OCI-LY1 (cell line): ENCODE data around the gene KCNB1.

Experiments
- H2AFZ ChIP-seq: fragments of 200-600 bp; sonication (generic), shearing (Covaris generic); 2 replicates; pipeline ENCODE4 v1.6.0; 2014; ENCODE audit warnings: antibody characterized with exemption, mild to moderate bottlenecking, low read length
- H3F3A ChIP-seq: fragments of 200-600 bp; sonication (generic), shearing (Covaris generic); 2 replicates; pipeline ENCODE4 v1.6.0; 2014; ENCODE audit warnings: mild to moderate bottlenecking, antibody characterized with exemption, low read length, moderate library complexity; ENCODE audit not compliant: insufficient read depth
- H3K27ac ChIP-seq: fragments of 200-600 bp; sonication (generic); 2 replicates; pipeline ENCODE4 v1.5.1; 2014; ENCODE audit warnings: low read length, mixed run types, mild to moderate bottlenecking, low read depth; ENCODE audit not compliant: poor library complexity, severe bottlenecking
- H3K27me3 ChIP-seq: fragments of 200-600 bp; sonication (generic); 2 replicates; pipeline ENCODE4 v1.6.0; 2014; ENCODE audit warnings: antibody characterized with exemption, mild to moderate bottlenecking, low read length, moderate library complexity; ENCODE audit not compliant: insufficient read depth
- H3K36me3 ChIP-seq: fragments of 200-600 bp; sonication (generic); 2 replicates; pipeline ENCODE4 v1.6.1; 2014; ENCODE audit warnings: mild to moderate bottlenecking, antibody characterized with exemption, low read length, moderate library complexity, mixed read lengths; ENCODE audit not compliant: insufficient read depth
- H3K4me1 ChIP-seq: fragments of 200-600 bp; sonication (generic); 2 replicates; pipeline ENCODE4 v1.5.1; 2014; ENCODE audit warnings: mild to moderate bottlenecking, low read length, moderate library complexity; ENCODE audit not compliant: insufficient read depth, severe bottlenecking
- H3K4me2 ChIP-seq: fragments of 200-600 bp; sonication (generic), shearing (Covaris generic); 2 replicates; pipeline ENCODE4 v1.6.1; 2014; ENCODE audit warnings: low read length
- H3K4me3 ChIP-seq: fragments of 200-600 bp; sonication (generic); 2 replicates; pipeline ENCODE4 v1.5.1; 2014; ENCODE audit warnings: low read length, low read depth, mild to moderate bottlenecking, mixed read lengths; ENCODE audit not compliant: poor library complexity, severe bottlenecking
- H3K79me2 ChIP-seq: fragments of 200-600 bp; shearing (Covaris generic); 2 replicates; pipeline ENCODE4 v1.6.1; 2016; ENCODE audit warnings: mixed run types, low read length, mixed read lengths; ENCODE audit not compliant: insufficient read depth
- H3K9ac ChIP-seq: fragments of 200-600 bp; sonication (generic), shearing (Covaris generic); 2 replicates; pipeline ENCODE4 v1.6.1; 2014; ENCODE audit warnings: mild to moderate bottlenecking, low read length, mixed read lengths
- H3K9me2 ChIP-seq: fragments of 200-600 bp; sonication (generic), shearing (Covaris generic); 2 replicates; pipeline ENCODE4 v1.6.1; 2014; ENCODE audit warnings: low read depth, mild to moderate bottlenecking, low read length, mixed read lengths
- H3K9me3 ChIP-seq: fragments of 200-600 bp; shearing (Covaris generic); 2 replicates; pipeline ENCODE4 v1.6.1; 2014; ENCODE audit warnings: low read length, mixed read lengths
- H4K20me1 ChIP-seq: fragments of 200-600 bp; sonication (generic), shearing (Covaris generic); 2 replicates; pipeline ENCODE4 v1.6.0; 2016; ENCODE audit warnings: mild to moderate bottlenecking, low read length; ENCODE audit not compliant: insufficient read depth
- EZH2 ChIP-seq: fragments of 200-600 bp; sonication (generic), shearing (Covaris generic); IDR thresholded peaks from 2 replicates; pipeline ENCODE4 v1.8.0; 2017; ENCODE audit warnings: borderline replicate concordance, mixed run types, mild to moderate bottlenecking, antibody characterized with exemption, low read length, moderate library complexity, mixed read lengths
- TF ChIP-seq, protein P1 (sequence below): fragments of 200-600 bp; sonication (generic), shearing (Covaris generic); IDR thresholded peaks from 2 replicates; pipeline ENCODE4 v1.5.1; 2017; ENCODE audit warnings: mild to moderate bottlenecking, antibody characterized with exemption, low read length, moderate library complexity, mixed read lengths

The KCNB1 gene

DNA sequence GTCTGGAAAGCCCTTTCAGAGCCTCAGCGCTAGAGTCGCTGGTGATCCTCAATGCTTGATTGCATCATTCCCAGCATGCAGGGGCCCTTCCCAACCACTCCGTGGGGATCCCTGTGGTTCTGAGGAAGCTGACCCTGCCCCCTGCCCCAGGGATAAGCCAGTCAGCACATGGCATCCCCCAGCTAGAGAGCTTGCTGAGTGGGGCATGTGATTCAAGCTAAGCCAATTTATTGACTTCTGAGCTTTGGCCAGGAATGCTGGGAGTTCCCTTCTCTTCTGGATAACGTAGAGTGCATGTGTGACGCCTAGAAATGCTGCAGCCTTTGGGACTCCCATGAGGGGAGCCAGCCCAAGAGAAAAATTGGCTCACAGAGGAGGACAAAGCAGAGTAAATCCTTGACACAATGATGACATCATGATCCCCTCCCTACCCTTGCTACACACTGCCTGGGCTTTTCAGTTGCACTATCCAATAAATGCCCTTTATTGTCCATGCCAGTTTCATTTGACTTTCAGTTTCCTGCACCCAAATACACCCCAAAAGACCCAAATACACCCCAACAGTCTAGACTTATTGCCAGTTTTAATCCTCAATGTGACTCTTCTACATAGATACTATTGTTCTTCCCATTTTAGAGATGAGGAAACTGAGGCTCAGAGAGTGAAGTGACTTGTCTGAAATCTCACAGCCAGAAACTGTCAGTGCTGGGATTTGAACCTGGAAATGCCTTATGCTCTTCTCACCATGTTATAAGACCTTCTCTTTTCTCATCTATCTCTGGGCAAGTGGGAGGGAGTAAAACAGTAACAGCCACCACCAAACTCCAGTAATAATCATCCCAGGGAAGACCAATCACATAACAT lies 34.3 kb downstream of the KCNB1 start:
- no peak overlapping the region for H2AFZ ChIP-seq
- no peaks in the 10 kb centered on the region for H3K9me2 ChIP-seq
- H3K9ac ChIP-seq, result no peak overlapping the region
- H3K4me3 ChIP-seq, result no peak overlapping the region
- no peaks in the 10 kb centered on the region for H3F3A ChIP-seq
- H3K4me1 ChIP-seq, result no peaks in the 10 kb centered on the region
- no peak overlapping the region for H3K27ac ChIP-seq
- H3K9me3 ChIP-seq, result no peaks in the 10 kb centered on the region
- H3K36me3 ChIP-seq, result no peaks in the 10 kb centered on the region
- H4K20me1 ChIP-seq, result no peaks in the 10 kb centered on the region
- no peak overlapping the region for H3K4me2 ChIP-seq
- H3K79me2 ChIP-seq, result no peaks in the 10 kb centered on the region
- TF ChIP-seq, protein P1, sequence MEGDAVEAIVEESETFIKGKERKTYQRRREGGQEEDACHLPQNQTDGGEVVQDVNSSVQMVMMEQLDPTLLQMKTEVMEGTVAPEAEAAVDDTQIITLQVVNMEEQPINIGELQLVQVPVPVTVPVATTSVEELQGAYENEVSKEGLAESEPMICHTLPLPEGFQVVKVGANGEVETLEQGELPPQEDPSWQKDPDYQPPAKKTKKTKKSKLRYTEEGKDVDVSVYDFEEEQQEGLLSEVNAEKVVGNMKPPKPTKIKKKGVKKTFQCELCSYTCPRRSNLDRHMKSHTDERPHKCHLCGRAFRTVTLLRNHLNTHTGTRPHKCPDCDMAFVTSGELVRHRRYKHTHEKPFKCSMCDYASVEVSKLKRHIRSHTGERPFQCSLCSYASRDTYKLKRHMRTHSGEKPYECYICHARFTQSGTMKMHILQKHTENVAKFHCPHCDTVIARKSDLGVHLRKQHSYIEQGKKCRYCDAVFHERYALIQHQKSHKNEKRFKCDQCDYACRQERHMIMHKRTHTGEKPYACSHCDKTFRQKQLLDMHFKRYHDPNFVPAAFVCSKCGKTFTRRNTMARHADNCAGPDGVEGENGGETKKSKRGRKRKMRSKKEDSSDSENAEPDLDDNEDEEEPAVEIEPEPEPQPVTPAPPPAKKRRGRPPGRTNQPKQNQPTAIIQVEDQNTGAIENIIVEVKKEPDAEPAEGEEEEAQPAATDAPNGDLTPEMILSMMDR, result no peak
- no peak for TF ChIP-seq EZH2
- peaks cover 5% of the 10 kb centered on the region; the same call in 1 of the 2 replicates for H3K27me3 ChIP-seq

DNA sequence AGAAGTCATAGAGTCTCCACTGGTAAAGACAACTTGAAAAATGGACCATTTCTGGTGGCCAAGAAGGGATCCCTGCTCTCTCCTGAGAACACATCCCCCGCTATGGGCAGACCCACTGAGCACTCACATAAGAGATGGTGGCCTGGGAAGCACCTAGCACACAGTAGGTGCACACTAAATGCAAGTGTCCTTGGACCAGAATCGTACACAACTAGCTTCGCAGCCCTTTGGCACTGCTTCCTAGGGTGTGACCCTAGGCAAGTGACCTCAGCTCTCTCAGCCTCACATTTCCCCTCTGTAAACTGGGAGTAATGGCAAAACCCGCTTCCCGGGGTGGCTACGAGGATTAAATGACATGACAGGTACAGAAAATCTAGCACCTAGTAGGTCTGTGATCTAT lies 35.1 kb downstream of the KCNB1 start:
- no peak overlapping the region for H3K9ac ChIP-seq
- no peaks in the 10 kb centered on the region for H3F3A ChIP-seq
- H3K36me3 ChIP-seq, result no peaks in the 10 kb centered on the region
- no peaks in the 10 kb centered on the region for H3K79me2 ChIP-seq
- H4K20me1 ChIP-seq, result no peaks in the 10 kb centered on the region
- TF ChIP-seq EZH2, result no peak
- TF ChIP-seq, protein P1, result no peak
- H3K4me2 ChIP-seq, result no peak overlapping the region
- H2AFZ ChIP-seq, result no peak overlapping the region
- no peaks in the 10 kb centered on the region for H3K4me1 ChIP-seq
- H3K9me3 ChIP-seq, result no peaks in the 10 kb centered on the region
- peaks cover 5% of the 10 kb centered on the region; the same call in 1 of the 2 replicates for H3K27me3 ChIP-seq
- no peak overlapping the region for H3K4me3 ChIP-seq
- no peaks in the 10 kb centered on the region for H3K9me2 ChIP-seq
- H3K27ac ChIP-seq, result no peak overlapping the region

DNA sequence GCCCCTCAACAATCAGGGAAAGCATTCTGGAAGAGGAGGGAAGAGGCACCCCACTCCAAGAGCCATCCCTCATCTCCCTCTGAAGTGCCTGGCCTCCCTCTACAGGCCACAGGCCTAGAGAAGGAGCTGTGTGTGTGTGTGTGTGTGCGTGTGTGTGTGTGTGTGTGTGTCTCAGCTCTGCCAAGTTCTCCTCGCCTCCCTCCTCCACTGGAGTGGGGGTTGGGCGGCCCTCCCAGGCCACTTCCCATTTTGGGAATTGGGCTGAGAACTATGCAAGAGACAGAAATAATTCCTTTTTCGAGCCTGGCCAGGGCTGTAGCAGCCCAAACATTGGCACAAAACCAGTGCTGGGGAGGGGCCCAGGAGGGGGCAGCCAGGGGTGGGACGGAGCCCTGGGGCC lies 35.7 kb downstream of the KCNB1 start:
- Histone ChIP-seq H3K79me2 (no peaks in the 10 kb centered on the region), H2AFZ (no peak overlapping the region), H3K4me1 (no peaks in the 10 kb centered on the region), H3F3A (no peaks in the 10 kb centered on the region), H3K9ac (no peak overlapping the region), H3K9me2 (no peaks in the 10 kb centered on the region), H3K27ac (no peak overlapping the region), H3K4me2 (no peak overlapping the region), H3K36me3 (no peaks in the 10 kb centered on the region), H3K4me3 (no peak overlapping the region), H3K27me3 (peaks cover 5% of the 10 kb centered on the region; the same call in 1 of the 2 replicates), H3K9me3 (no peaks in the 10 kb centered on the region), H4K20me1 (no peaks in the 10 kb centered on the region)
- TF ChIP-seq EZH2, result no peak
- TF ChIP-seq, protein P1, result no peak
